CD4-positive, CD25-positive, alpha-beta regulatory T cell (primary cell): ENCODE measurements around the gene CFI. TPM values are rescaled to one million over a fixed set of nuclear protein-coding genes. Genes with fewer than 3 reads are reported as not detected.

ENCODE experiments used
- ATAC-seq, 2 donors: fragments of 150-1000 bp; cut with Tn5 transposase; one replicate each; pipeline ENCODE4 v1.10.0; 2021; ENCODE audit warnings: low read depth in 2 of 2, moderate number of reproducible peaks in 2 of 2, moderate library complexity in 1 of 2
- DNase-seq, 3 donors: peaks; one replicate each; pipeline versions ENCODE4 v3.0.0 to v3.0.0-alpha.2; 2012 to 2022; ENCODE audit warnings: mixed read lengths in 1 of 3
- H3K27ac ChIP-seq: one replicate; pipeline ENCODE4 v1.7.0; 2013; ENCODE audit warnings: mild to moderate bottlenecking, low read length; ENCODE audit not compliant: insufficient read depth, poor library complexity, severe bottlenecking
- H3K27me3 ChIP-seq: one replicate; pipeline ENCODE4 v1.7.0; 2013; ENCODE audit warnings: low read length; ENCODE audit not compliant: control insufficient read depth, insufficient read depth
- H3K36me3 ChIP-seq: one replicate; pipeline ENCODE4 v1.7.0; 2013; ENCODE audit warnings: mild to moderate bottlenecking, low read length, moderate library complexity; ENCODE audit not compliant: control insufficient read depth, insufficient read depth
- H3K4me1 ChIP-seq: 2 replicates; pipeline ENCODE4 v1.7.0; 2013; ENCODE audit warnings: mild to moderate bottlenecking, low read length; ENCODE audit not compliant: insufficient read depth, control insufficient read depth, poor library complexity, severe bottlenecking
- H3K4me3 ChIP-seq: one replicate; pipeline ENCODE4 v1.7.0; 2013; ENCODE audit warnings: low read depth, mild to moderate bottlenecking, low read length, moderate library complexity
- H3K9me3 ChIP-seq, 2 experiments: 1 replicate in 1 of 2; 2 replicates in 1 of 2; pipeline ENCODE4 v1.7.0; 2013; ENCODE audit warnings: low read length in 2 of 2, mild to moderate bottlenecking in 1 of 2, moderate library complexity in 1 of 2; ENCODE audit not compliant: control insufficient read depth in 2 of 2
- H3K27ac Mint-ChIP-seq, 3 donors: one replicate each; pipeline ENCODE4 v1.8.0; 2020 to 2022; ENCODE audit warnings: mild to moderate bottlenecking in 3 of 3, mixed read lengths in 3 of 3, moderate library complexity in 2 of 3
- H3K27me3 Mint-ChIP-seq: one replicate; pipeline ENCODE4 v1.8.0; 2022; ENCODE audit warnings: mild to moderate bottlenecking, mixed read lengths
- H3K36me3 Mint-ChIP-seq: one replicate; pipeline ENCODE4 v1.8.0; 2020; ENCODE audit warnings: mixed read lengths
- H3K4me1 Mint-ChIP-seq, 4 donors: one replicate each; pipeline ENCODE4 v1.8.0; 2020 to 2022; ENCODE audit warnings: mixed read lengths in 4 of 4, mild to moderate bottlenecking in 1 of 4
- H3K4me3 Mint-ChIP-seq, 4 donors: one replicate each; pipeline ENCODE4 v1.8.0; 2020 to 2022; ENCODE audit warnings: mild to moderate bottlenecking in 4 of 4, mixed read lengths in 4 of 4, moderate library complexity in 3 of 4
- H3K9me3 Mint-ChIP-seq, 7 donors: one replicate each; pipeline ENCODE4 v1.8.0; 2020 to 2022; ENCODE audit warnings: mixed read lengths in 7 of 7, mild to moderate bottlenecking in 3 of 7, moderate library complexity in 2 of 7
- polyA plus RNA-seq, 4 donors: library from polyadenylated mRNA; unstranded; fragments of 300-500 nt; fragmentation: Illumina TruSeq; gene quantifications; one replicate each; pipeline ENCODE4 v1.2.3, GENCODE V29; 2021
- total RNA-seq: library from RNA; stranded (reverse); gene quantifications from one replicate; pipeline ENCODE4 v1.2.3, GENCODE V29; 2022

Gene CFI
- total RNA-seq (not detected), polyA plus RNA-seq (not detected)

DNA sequence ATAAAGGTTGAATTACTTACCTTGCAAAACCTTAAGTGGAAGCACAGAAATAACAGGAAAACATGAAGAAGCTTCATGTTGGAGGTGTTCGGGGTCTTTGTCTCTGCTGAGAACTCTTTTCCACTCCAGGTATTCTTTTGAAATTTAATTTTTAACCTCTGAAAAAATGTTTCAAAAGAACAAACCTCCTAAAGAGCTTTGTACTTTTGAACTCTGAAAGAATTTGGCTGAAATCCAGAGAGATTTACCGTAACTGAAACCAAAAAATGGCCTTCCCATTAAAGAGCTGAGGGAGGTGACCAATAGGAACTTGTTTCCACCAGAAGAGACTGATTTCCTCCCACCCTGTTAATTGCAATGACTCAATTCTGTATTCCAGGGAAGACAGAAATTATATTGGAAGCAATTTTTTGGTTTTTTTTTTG, at the start of gene CFI:
TSS of gene CFI (minus strand) at position 105 of the 425 bp plus-strand sequence. CDS start at position 77, 28 bp downstream.
- Histone ChIP-seq H3K4me1 (no peaks in the 10 kb centered on the region), H3K4me3 (no peak within 1 kb of the TSS), H3K27me3 (peaks cover 3% of the 10 kb centered on the region), H3K9me3 (no peaks in the 10 kb centered on the region), H3K27ac (no peak within 1 kb of the TSS), H3K36me3 (no peaks in the 10 kb centered on the region)
- Mint-ChIP-seq H3K4me1 (no peaks in the 10 kb centered on the region), H3K27me3 (peaks cover 28% of the 10 kb centered on the region), H3K27ac (peak within 1 kb of the TSS in 1 of 3 donors; percentile 15), H3K36me3 (no peaks in the 10 kb centered on the region), H3K4me3 (no peak within 1 kb of the TSS), H3K9me3 (peaks cover 0 to 6% (median 3%) of the 10 kb centered on the region in 7 donors)
- DNase-seq, result no peak
- no peak for ATAC-seq

DNA sequence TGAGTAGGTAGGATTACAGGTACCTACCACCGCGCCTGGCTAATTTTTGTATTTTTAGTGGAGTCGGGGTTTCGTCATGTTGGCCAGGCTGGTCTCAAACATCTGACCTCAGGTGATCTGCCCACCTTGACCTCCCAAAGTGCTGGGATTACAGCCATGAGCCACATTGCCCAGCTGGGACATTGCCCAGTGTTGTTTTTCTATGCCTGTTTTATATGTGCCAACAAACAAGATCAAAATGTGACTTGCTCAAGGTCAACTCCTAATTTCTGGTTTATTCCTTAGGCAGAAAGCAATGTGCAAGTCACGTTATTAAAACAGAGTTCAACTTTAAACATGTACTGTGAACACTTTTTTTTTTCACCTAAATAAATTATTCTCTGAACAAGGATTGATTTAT, 48.8 kb upstream of the CFI start:
- no peak for ATAC-seq
- Mint-ChIP-seq H3K36me3 (peaks cover 8% of the 10 kb centered on the region), H3K27ac (no peak overlapping the region), H3K9me3 (peaks cover 0 to 4% (median 0%) of the 10 kb centered on the region in 7 donors), H3K4me3 (no peak overlapping the region), H3K27me3 (no peaks in the 10 kb centered on the region), H3K4me1 (peaks cover 0 to 9% (median under 1%) of the 10 kb centered on the region in 4 donors)
- H3K9me3 ChIP-seq, result no peaks in the 10 kb centered on the region
- H3K27ac ChIP-seq, result no peak overlapping the region
- H3K4me3 ChIP-seq, result no peak overlapping the region
- H3K27me3 ChIP-seq, result no peaks in the 10 kb centered on the region
- DNase-seq, result no peak
- H3K4me1 ChIP-seq, result no peaks in the 10 kb centered on the region
- no peaks in the 10 kb centered on the region for H3K36me3 ChIP-seq

DNA sequence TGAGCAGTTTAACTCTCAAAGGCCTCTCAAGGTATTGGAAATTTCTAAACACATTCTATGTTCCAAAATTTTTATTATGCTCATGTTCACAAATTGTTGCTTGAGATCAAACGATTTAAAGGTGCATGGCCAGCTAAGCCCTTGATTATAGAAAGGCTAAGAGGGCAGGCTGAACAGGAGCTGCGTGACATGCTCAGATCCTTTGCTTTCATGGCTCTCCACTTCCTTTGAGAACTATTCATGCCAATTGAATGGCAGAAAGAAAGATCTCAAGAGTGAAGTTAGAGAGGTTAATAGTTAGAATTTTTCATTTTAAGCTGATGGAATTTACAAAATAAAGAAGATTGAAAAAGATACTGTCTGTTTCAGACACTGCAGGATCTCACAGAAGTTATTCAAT, 46.7 kb upstream of the CFI start:
- DNase-seq (no peak), ATAC-seq (no peak)
- no peak overlapping the region for H3K4me3 ChIP-seq
- H3K27me3 ChIP-seq, result no peaks in the 10 kb centered on the region
- H3K27ac Mint-ChIP-seq, result no peak overlapping the region
- no peak overlapping the region for H3K4me3 Mint-ChIP-seq
- H3K27ac ChIP-seq, result no peak overlapping the region
- H3K36me3 ChIP-seq, result no peaks in the 10 kb centered on the region
- H3K9me3 ChIP-seq, result no peaks in the 10 kb centered on the region
- H3K27me3 Mint-ChIP-seq, result no peaks in the 10 kb centered on the region
- H3K9me3 Mint-ChIP-seq, result peaks cover 0 to 4% (median 0%) of the 10 kb centered on the region in 7 donors
- H3K4me1 ChIP-seq, result no peaks in the 10 kb centered on the region
- no peaks in the 10 kb centered on the region for H3K36me3 Mint-ChIP-seq
- H3K4me1 Mint-ChIP-seq, result peaks cover 0 to 6% (median under 1%) of the 10 kb centered on the region in 4 donors

DNA sequence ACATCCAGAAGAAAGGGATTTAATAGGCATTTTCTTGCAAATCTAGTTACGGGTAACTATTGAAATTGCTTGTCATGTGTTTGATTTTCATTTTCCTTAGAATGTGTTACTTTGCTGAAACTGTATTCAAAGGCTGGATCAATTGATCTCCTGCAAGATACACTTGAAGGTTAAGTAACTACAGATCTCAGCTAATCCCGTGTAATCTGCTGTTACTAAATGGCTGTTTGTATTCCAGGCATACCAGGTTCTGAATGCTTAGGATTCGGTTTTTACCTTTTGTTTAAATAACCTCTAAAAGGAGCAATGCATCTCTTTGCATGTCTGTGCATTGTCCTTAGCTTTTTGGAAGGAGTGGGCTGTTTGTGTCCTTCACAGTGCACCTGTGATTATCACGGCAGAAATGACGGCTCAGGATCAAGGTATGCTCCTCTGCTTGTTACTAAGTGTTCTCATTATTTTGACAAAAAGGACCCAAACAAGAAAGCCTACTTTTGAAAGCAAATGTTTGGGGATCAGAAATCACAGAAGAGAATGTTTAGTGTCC, 46.2 kb upstream of the CFI start, which contains the start of gene LRIT3:
TSS of gene LRIT3 (plus strand) at position 212 of the 547 bp plus-strand sequence. CDS start at position 307, 95 bp downstream.
- DNase-seq, result no peak
- Histone ChIP-seq H3K9me3 (no peaks in the 10 kb centered on the region), H3K27ac (no peak within 1 kb of the TSS), H3K27me3 (no peaks in the 10 kb centered on the region), H3K36me3 (no peaks in the 10 kb centered on the region), H3K4me3 (no peak within 1 kb of the TSS), H3K4me1 (no peaks in the 10 kb centered on the region)
- H3K4me1 Mint-ChIP-seq, result peaks cover 0 to under 1% (median 0%) of the 10 kb centered on the region in 4 donors
- no peak for ATAC-seq
- no peaks in the 10 kb centered on the region for H3K27me3 Mint-ChIP-seq
- H3K9me3 Mint-ChIP-seq, result peaks cover 0 to 1% (median 0%) of the 10 kb centered on the region in 7 donors
- H3K4me3 Mint-ChIP-seq, result no peak within 1 kb of the TSS
- H3K27ac Mint-ChIP-seq, result no peak within 1 kb of the TSS
- H3K36me3 Mint-ChIP-seq, result no peaks in the 10 kb centered on the region

DNA sequence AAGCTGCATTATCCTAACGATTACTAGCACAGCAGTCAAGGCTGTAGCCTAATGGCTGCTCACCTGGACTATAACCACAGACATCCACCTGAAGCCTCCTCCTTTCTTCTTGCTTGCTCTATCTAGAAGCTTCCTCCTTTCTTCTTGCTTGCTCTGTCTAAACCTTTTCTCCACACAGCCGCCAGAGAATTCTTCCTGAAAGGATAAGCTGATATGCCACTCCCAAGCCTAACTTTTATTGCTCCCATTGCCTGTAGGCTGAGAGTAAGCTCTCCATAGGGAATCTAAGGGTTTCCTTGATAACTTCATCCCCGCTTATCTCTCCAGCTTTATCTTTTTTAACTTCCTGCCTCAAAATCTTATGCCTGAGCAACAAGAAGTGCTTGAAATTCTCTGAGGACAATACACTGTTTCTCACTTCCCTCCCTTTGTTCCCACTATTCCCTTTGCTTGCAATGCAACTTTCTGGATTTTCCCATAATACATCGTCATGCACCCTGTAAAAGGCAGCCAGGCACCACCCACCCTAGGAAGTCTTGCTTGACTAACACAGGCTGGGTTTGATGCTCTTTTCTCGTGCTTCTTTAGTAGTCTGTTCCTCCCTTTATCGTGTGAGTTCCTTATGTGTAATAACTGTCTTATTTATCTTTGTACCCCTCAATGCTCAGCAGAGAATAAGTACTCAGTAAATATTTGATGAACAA, 44.7 kb upstream of the CFI start:
- no peak for ATAC-seq
- no peaks in the 10 kb centered on the region for H3K36me3 ChIP-seq
- no peak overlapping the region for H3K27ac Mint-ChIP-seq
- no peaks in the 10 kb centered on the region for H3K9me3 ChIP-seq
- H3K4me3 Mint-ChIP-seq, result no peak overlapping the region
- no peaks in the 10 kb centered on the region for H3K4me1 ChIP-seq
- no peak for DNase-seq
- H3K36me3 Mint-ChIP-seq, result no peaks in the 10 kb centered on the region
- H3K27ac ChIP-seq, result no peak overlapping the region
- H3K9me3 Mint-ChIP-seq, result no peaks in the 10 kb centered on the region
- no peaks in the 10 kb centered on the region for H3K27me3 Mint-ChIP-seq
- no peaks in the 10 kb centered on the region for H3K4me1 Mint-ChIP-seq
- H3K27me3 ChIP-seq, result no peaks in the 10 kb centered on the region
- no peak overlapping the region for H3K4me3 ChIP-seq

DNA sequence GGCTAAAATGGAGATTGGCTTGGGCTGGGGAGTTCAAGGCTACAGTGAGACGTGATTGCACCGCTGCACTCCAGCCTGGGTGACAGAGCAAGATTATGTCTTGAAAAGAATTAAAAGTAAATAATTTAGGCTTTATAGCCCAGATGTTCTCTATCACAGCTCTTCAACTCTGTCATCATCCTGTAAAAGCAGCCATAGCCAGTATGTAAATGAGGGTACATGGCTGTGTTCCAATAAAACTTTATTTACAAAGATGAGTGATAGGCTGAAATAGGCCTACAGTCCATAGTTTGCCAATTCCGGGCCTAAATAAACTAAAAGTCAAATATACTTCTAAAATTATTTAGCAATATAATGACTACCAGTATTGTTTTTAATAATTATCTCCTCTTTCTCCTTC, 35.2 kb upstream of the CFI start:
- H3K4me1 Mint-ChIP-seq, result peaks cover 0 to 2% (median 0%) of the 10 kb centered on the region in 4 donors
- H3K4me3 Mint-ChIP-seq, result no peak overlapping the region
- ATAC-seq (no peak), DNase-seq (no peak)
- H3K27me3 Mint-ChIP-seq, result no peaks in the 10 kb centered on the region
- H3K9me3 ChIP-seq, result no peaks in the 10 kb centered on the region
- H3K36me3 Mint-ChIP-seq, result peaks cover 12% of the 10 kb centered on the region
- no peaks in the 10 kb centered on the region for H3K27me3 ChIP-seq
- no peak overlapping the region for H3K27ac Mint-ChIP-seq
- H3K36me3 ChIP-seq, result no peaks in the 10 kb centered on the region
- H3K4me1 ChIP-seq, result no peaks in the 10 kb centered on the region
- peaks cover 0 to 11% (median 2%) of the 10 kb centered on the region in 7 donors for H3K9me3 Mint-ChIP-seq
- no peak overlapping the region for H3K4me3 ChIP-seq
- H3K27ac ChIP-seq, result no peak overlapping the region

DNA sequence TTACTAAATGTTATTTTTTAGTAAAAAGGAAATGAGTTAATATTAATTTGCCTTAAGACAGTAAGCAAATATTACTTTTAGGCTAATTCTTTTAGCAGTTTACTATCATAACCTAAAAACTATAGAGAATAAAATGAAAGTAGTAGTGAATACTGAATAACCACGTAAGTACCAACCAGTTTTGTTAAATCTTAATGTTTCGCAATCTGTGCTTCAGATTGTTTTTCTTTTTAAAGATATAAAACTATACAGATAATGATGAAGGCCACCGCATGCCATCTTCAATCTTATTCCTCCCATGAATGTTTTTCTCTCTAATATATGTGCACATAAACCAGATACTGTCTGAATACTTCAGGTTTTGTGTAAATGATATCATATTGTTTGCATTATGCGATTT, 32.0 kb upstream of the CFI start:
- H3K9me3 ChIP-seq, result no peaks in the 10 kb centered on the region
- H3K4me1 ChIP-seq, result no peaks in the 10 kb centered on the region
- H3K27ac ChIP-seq, result no peak overlapping the region
- no peak overlapping the region for H3K27ac Mint-ChIP-seq
- H3K4me3 Mint-ChIP-seq, result no peak overlapping the region
- H3K4me1 Mint-ChIP-seq, result no peaks in the 10 kb centered on the region
- H3K27me3 Mint-ChIP-seq, result no peaks in the 10 kb centered on the region
- no peaks in the 10 kb centered on the region for H3K36me3 ChIP-seq
- H3K36me3 Mint-ChIP-seq, result peaks cover 10% of the 10 kb centered on the region
- ATAC-seq (no peak), DNase-seq (no peak)
- no peak overlapping the region for H3K4me3 ChIP-seq
- H3K9me3 Mint-ChIP-seq, result peaks cover 0 to 4% (median 0%) of the 10 kb centered on the region in 7 donors
- no peaks in the 10 kb centered on the region for H3K27me3 ChIP-seq

DNA sequence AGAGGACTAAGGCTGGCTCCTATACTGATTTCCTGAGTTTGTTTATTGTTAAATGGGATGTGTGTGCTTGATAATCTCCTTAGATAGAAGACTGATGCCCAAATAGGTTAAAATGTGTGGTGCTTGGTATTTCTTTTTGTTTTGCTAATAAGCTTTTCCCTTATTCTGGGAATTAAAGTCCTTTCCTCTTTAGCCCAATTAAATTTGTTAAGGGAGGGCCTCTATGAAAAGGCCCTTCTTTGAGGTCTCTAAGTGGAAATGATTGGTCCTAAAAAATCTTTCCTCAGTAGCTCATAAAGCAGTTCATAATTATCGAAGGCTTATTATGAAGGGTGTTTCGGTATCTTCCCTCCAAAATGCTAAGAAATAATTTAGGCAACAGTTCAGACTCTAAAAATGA, 25.9 kb upstream of the CFI start, which contains the start of gene RRH:
TSS of gene RRH (plus strand) at position 301 of the 400 bp plus-strand sequence. CDS start at position 357, 56 bp downstream.
- no peak within 1 kb of the TSS for H3K27ac Mint-ChIP-seq
- Histone ChIP-seq H3K4me1 (no peaks in the 10 kb centered on the region), H3K4me3 (no peak within 1 kb of the TSS), H3K9me3 (no peaks in the 10 kb centered on the region), H3K36me3 (peaks cover 23% of the 10 kb centered on the region), H3K27ac (no peak within 1 kb of the TSS), H3K27me3 (no peaks in the 10 kb centered on the region)
- DNase-seq (no peak), ATAC-seq (no peak)
- H3K36me3 Mint-ChIP-seq, result peaks cover 14% of the 10 kb centered on the region
- H3K27me3 Mint-ChIP-seq, result no peaks in the 10 kb centered on the region
- H3K9me3 Mint-ChIP-seq, result no peaks in the 10 kb centered on the region
- peaks cover 0 to 6% (median 0%) of the 10 kb centered on the region in 4 donors for H3K4me1 Mint-ChIP-seq
- H3K4me3 Mint-ChIP-seq, result no peak within 1 kb of the TSS
